ENCODE measurements around the gene TIMM22. TPM values are rescaled to one million over a fixed set of nuclear protein-coding genes. Genes with fewer than 3 reads are reported as not detected.

TIMM22 gene
- total and polyA plus RNA-seq, 12 donors: 7.8 to 49.0 (median 15.2) TPM

DNA sequence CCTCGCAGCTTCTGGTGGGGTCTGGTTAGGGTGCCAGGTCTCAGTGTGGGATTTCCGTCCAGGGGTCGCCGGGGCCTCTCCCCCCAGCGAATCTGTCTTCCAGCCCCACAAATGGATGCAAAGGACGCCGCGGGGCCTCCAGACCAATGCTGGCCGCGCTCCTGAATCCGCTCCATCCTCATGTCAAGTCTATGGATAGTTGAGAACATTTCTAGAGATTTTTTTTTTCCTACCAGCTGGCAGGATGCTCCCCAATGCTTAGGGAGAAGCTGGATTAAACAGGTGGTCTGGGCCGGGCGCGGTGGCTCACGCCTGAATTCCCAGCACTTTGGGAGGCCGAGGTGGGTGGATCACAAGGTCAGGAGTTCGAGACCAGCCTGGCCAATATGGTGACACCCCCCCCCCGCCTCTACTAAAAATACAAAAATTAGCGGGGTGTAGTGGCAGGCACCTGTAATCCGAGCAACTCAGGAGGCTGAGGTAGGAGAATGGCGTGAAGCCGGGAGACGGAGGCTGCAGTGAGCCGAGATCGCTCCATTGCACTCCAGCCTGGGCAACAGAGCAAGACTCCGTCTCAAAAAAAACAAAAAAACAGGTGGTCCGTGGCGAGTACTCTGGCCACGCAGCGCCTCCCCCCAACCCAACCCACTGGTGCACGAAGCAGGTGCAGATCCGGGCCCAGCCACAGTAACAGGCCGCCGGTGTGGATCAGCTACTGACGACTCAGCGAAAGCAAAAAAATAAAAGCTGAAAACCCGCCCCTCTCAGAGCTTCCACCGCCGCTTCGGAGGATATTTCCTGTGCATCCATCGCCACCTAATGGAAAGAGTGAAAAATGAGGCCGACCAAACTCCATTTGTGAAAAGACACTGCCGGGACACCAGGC is 16.3 kb upstream of the TIMM22 start:
- Histone ChIP-seq H3K4me1 (replicated peaks in 1 of 2) (peaks cover 5 to 9% of the 10 kb centered on the region in 2 donors), H3K27me3 (no peaks in the 10 kb centered on the region), H3K9me3 (replicated peaks in 1 of 3) (no peaks in the 10 kb centered on the region), H3K36me3 (replicated peaks in 1 of 2) (no peaks in the 10 kb centered on the region), H3K4me3 (peak overlapping the region in 1 of 4 donors; percentile 81), H3K27ac (peak overlapping the region in 4 of 5 donors; percentile 24 to 86 (median 73))
- WGBS, 4 donors: 28 to 41% (median 31%) methylated on average over 30 to 43 of the region's 43 CpGs
- DNase-seq: peak; percentile 78 to 93 (median 86)
- intact Hi-C loops (cut with DNase I): loop anchor here (5.0 to 10.0 kb wide), 2 partner anchors 183 to 266 kb away; partner anchors contain the start of gene VPS53 (in 1 of the 2)
- TF ChIP-seq, protein P1, sequence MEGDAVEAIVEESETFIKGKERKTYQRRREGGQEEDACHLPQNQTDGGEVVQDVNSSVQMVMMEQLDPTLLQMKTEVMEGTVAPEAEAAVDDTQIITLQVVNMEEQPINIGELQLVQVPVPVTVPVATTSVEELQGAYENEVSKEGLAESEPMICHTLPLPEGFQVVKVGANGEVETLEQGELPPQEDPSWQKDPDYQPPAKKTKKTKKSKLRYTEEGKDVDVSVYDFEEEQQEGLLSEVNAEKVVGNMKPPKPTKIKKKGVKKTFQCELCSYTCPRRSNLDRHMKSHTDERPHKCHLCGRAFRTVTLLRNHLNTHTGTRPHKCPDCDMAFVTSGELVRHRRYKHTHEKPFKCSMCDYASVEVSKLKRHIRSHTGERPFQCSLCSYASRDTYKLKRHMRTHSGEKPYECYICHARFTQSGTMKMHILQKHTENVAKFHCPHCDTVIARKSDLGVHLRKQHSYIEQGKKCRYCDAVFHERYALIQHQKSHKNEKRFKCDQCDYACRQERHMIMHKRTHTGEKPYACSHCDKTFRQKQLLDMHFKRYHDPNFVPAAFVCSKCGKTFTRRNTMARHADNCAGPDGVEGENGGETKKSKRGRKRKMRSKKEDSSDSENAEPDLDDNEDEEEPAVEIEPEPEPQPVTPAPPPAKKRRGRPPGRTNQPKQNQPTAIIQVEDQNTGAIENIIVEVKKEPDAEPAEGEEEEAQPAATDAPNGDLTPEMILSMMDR (IDR thresholded peaks at IDR 0.05): peak; percentile 56 to 82 (median 79)
- peak in 1 of 2 donors; percentile 33 for TF ChIP-seq POLR2A (IDR thresholded peaks at IDR 0.05)

DNA sequence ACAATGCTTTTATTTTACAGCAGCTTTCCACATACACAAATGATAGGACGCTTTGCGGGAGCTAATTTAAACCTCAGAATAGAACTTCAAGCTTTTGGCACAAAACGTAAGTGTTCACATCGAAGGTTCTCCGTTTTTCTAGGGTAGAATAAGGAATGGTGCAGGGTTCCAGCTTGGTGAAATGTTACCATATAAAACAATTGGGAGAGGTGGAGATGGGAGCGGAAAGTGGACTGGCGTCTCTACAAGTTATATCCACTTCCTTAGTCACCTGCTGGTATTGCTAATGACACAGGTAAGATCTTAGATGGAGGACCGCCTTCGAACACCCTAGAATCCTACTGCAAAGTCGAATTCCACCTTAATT is 15.7 kb upstream of the TIMM22 start:
- intact Hi-C loops (cut with DNase I): loop anchor here (5.0 to 10.0 kb wide), 2 partner anchors 184 to 266 kb away; partner anchors contain the start of gene VPS53 (in 1 of the 2)
- no peaks in the 10 kb centered on the region for H3K9me3 ChIP-seq (replicated peaks in 1 of 3)
- no peaks in the 10 kb centered on the region for H3K27me3 ChIP-seq
- peaks cover 5 to 9% of the 10 kb centered on the region in 2 donors for H3K4me1 ChIP-seq (replicated peaks in 1 of 2)
- no peak overlapping the region for H3K4me3 ChIP-seq
- 34 to 41% (median 39%) methylated on average over 10 of the region's 10 CpGs for WGBS, 4 donors
- TF ChIP-seq POLR2A (IDR thresholded peaks at IDR 0.05): no peak
- TF ChIP-seq, protein P1 (IDR thresholded peaks at IDR 0.05): no peak
- H3K27ac ChIP-seq: no peak overlapping the region
- DNase-seq: no peak
- no peaks in the 10 kb centered on the region for H3K36me3 ChIP-seq (replicated peaks in 1 of 2)

DNA sequence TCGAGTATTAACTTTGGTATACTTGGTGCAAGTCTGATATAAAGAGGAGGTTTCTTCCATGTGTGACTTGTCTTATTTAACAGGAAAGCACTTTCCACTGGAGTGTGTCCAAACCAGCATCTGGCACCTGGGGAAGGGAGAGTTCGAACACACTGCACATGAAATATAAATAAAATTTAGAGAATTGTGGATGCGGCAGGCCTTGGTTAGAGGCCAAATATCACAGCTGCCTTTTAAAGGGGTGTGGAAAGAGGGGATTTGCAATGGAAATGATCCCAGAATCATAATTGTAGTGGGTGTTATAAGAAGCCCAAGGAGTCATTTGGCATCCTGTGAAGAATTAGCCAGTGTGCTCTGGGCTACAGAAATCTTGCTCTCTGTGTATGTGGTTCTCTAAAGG is 13.0 kb upstream of the TIMM22 start:
- Histone ChIP-seq H3K27me3 (no peaks in the 10 kb centered on the region), H3K36me3 (replicated peaks in 1 of 2) (no peaks in the 10 kb centered on the region), H3K4me3 (no peak overlapping the region), H3K27ac (no peak overlapping the region), H3K9me3 (replicated peaks in 1 of 3) (no peaks in the 10 kb centered on the region), H3K4me1 (replicated peaks in 1 of 2) (peaks cover 5 to 9% of the 10 kb centered on the region in 2 donors)
- TF ChIP-seq, protein P1 (IDR thresholded peaks at IDR 0.05): no peak
- no peak for TF ChIP-seq POLR2A (IDR thresholded peaks at IDR 0.05)
- DNase-seq: no peak
- WGBS, 4 donors: 58 to 72% (median 65%) methylated on average over 3 of the region's 3 CpGs
- intact Hi-C loops (cut with DNase I): loop anchor here (5.0 to 10.0 kb wide), 2 partner anchors 187 to 269 kb away; partner anchors contain the start of gene VPS53 (in 1 of the 2)

DNA sequence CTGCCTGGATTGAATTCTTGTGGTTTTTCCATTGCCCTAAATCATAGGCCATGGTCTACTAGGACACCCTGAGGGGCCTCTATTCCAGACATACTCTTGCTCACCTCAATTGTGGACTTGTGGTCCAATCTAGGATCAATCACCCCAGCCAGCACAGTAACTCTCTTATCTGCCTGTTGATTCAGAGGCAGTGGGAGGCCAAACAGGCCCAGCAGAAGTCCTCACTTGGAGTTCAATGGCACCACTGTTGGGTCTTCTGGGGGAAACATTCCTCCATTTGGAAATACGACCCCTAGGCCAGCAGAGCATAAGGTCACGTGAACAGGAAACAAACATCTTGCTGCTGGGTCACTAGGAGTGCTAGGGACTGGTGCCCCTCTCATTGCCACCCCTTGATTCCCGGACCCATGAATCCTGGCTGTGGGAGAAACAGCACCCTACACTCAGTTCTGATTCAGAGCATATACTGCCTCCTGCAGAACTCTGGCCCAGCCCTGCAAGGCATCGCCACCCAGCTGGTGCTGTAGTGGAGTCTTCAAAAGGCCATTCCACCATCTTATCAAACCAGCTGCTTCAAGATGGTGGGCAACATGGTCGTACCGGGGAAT is 10.5 kb upstream of the TIMM22 start:
- WGBS, 4 donors: 69 to 87% (median 86%) methylated on average over 3 to 6 of the region's 6 CpGs
- Histone ChIP-seq H3K9me3 (replicated peaks in 1 of 3) (no peaks in the 10 kb centered on the region), H3K27me3 (no peaks in the 10 kb centered on the region), H3K36me3 (replicated peaks in 1 of 2) (no peaks in the 10 kb centered on the region), H3K27ac (no peak overlapping the region), H3K4me1 (replicated peaks in 1 of 2) (no peaks in the 10 kb centered on the region), H3K4me3 (no peak overlapping the region)
- no peak for DNase-seq
- intact Hi-C loops (cut with DNase I): loop anchor here in 1 of 2 donors (10.0 kb wide), 1 partner anchor 272 kb away; the partner anchor contains the start of gene VPS53
- TF ChIP-seq POLR2A (IDR thresholded peaks at IDR 0.05): no peak
- TF ChIP-seq, protein P1 (IDR thresholded peaks at IDR 0.05): no peak

All from adrenal gland (tissue), 12 donors.